K562 (cell line): Measurements from ENCODE around the gene SULT1A2.
"Not testable (repeated sequence)": the region's sequence is repeated elsewhere in the genome, so short reads cannot be mapped to it uniquely, and the experiment has no call there.

Source experiments
- CAMTA2 ChIP-seq: fragments of 250-450 bp; sonication (Bioruptor Pico); conservative IDR thresholded peaks from 2 replicates; pipeline ENCODE4 v1.5.1; 2022
- ILK ChIP-seq: fragments of 450-650 bp; IDR thresholded peaks from 2 replicates; pipeline ENCODE4 v1.6.1; 2016; ENCODE audit warnings: missing genetic modification characterization, low read depth, mild to moderate bottlenecking, missing compliant biosample characterization, moderate library complexity, borderline replicate concordance
- MCM5 ChIP-seq: fragments of 450-650 bp; IDR thresholded peaks from 2 replicates; pipeline ENCODE4 v1.6.1; 2016; ENCODE audit warnings: low read depth
- ZNF217 ChIP-seq: sonication (generic); formaldehyde crosslinking; IDR thresholded peaks from 2 replicates; pipeline ENCODE4 v1.8.0; 2022; ENCODE audit warnings: mild to moderate bottlenecking, missing genetic modification reagents
- ZNF23 ChIP-seq: fragments of 250-450 bp; sonication (Bioruptor Pico); IDR thresholded peaks from 2 replicates; pipeline ENCODE4 v1.4.0; 2020; ENCODE audit warnings: mild to moderate bottlenecking
- TF ChIP-seq, protein P1 (sequence below), 2 experiments: fragments of 450-650 bp; formaldehyde crosslinking in 1 of 2; IDR thresholded peaks; 2 replicates each; pipeline versions ENCODE4 v1.4.0 to v1.6.1; 2014 to 2020; ENCODE audit warnings: mild to moderate bottlenecking in 2 of 2, borderline replicate concordance in 1 of 2, low read depth in 1 of 2
- TF ChIP-seq, protein P2 (sequence below), 3 experiments: IDR thresholded peaks in 2 of 3; conservative IDR thresholded peaks in 1 of 3; 2 replicates each; pipeline ENCODE4 v1.5.1; 2011 to 2012; ENCODE audit warnings: low read length in 3 of 3, mild to moderate bottlenecking in 3 of 3, control low read depth in 2 of 3, improper control_type of control experiment in 1 of 3, inconsistent platforms in 1 of 3, low read depth in 1 of 3, mixed read lengths in 1 of 3, moderate library complexity in 1 of 3; ENCODE audit not compliant: insufficient read depth in 2 of 3
- TF ChIP-seq, protein P3 (sequence below): fragments of 450-650 bp; IDR thresholded peaks from 2 replicates; pipeline ENCODE4 v1.6.1; 2016

DNA sequence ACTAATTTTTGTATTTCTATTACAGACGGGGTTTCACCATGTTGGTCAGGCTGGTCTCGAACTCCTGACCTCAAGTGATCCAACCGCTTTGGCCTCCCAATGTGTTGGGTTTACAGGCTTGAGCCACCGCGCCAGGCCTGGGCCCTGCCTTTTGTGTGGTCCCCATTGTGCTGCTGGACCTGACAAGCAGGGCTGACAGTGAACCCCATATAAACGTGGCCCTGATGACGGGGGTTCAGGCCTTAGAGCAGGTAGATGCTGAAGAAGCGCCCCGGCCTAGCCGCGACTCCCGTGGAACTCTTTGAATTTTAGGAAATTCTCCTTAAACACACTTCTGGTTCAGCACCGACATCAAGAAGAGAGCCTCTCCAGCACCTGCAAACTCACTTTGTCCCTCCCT, 4.7 kb upstream of the SULT1A2 start:
- TF ChIP-seq ZNF23 (CRISPR knock-in tag); ILK (tag); ZNF217 (CRISPR knock-in tag); MCM5; CAMTA2 (CRISPR knock-in tag): not testable (repeated sequence)
- TF ChIP-seq, protein P1, sequence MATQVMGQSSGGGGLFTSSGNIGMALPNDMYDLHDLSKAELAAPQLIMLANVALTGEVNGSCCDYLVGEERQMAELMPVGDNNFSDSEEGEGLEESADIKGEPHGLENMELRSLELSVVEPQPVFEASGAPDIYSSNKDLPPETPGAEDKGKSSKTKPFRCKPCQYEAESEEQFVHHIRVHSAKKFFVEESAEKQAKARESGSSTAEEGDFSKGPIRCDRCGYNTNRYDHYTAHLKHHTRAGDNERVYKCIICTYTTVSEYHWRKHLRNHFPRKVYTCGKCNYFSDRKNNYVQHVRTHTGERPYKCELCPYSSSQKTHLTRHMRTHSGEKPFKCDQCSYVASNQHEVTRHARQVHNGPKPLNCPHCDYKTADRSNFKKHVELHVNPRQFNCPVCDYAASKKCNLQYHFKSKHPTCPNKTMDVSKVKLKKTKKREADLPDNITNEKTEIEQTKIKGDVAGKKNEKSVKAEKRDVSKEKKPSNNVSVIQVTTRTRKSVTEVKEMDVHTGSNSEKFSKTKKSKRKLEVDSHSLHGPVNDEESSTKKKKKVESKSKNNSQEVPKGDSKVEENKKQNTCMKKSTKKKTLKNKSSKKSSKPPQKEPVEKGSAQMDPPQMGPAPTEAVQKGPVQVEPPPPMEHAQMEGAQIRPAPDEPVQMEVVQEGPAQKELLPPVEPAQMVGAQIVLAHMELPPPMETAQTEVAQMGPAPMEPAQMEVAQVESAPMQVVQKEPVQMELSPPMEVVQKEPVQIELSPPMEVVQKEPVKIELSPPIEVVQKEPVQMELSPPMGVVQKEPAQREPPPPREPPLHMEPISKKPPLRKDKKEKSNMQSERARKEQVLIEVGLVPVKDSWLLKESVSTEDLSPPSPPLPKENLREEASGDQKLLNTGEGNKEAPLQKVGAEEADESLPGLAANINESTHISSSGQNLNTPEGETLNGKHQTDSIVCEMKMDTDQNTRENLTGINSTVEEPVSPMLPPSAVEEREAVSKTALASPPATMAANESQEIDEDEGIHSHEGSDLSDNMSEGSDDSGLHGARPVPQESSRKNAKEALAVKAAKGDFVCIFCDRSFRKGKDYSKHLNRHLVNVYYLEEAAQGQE (IDR thresholded peaks at IDR 0.05; ENCODE audit: borderline replicate concordance) = not testable (repeated sequence)
- TF ChIP-seq, protein P1 (CRISPR knock-in tag; IDR thresholded peaks at IDR 0.05; ENCODE audit: low read depth) = not testable (repeated sequence)
- TF ChIP-seq, protein P2, sequence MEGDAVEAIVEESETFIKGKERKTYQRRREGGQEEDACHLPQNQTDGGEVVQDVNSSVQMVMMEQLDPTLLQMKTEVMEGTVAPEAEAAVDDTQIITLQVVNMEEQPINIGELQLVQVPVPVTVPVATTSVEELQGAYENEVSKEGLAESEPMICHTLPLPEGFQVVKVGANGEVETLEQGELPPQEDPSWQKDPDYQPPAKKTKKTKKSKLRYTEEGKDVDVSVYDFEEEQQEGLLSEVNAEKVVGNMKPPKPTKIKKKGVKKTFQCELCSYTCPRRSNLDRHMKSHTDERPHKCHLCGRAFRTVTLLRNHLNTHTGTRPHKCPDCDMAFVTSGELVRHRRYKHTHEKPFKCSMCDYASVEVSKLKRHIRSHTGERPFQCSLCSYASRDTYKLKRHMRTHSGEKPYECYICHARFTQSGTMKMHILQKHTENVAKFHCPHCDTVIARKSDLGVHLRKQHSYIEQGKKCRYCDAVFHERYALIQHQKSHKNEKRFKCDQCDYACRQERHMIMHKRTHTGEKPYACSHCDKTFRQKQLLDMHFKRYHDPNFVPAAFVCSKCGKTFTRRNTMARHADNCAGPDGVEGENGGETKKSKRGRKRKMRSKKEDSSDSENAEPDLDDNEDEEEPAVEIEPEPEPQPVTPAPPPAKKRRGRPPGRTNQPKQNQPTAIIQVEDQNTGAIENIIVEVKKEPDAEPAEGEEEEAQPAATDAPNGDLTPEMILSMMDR (IDR thresholded peaks at IDR 0.05 in 2 of 3, conservative IDR thresholded peaks at IDR 0.05 in 1 of 3; ENCODE audit: insufficient read depth in 2 of 3, low read depth in 1 of 3, low read length in 3 of 3) = not testable (repeated sequence)
- TF ChIP-seq, protein P3, sequence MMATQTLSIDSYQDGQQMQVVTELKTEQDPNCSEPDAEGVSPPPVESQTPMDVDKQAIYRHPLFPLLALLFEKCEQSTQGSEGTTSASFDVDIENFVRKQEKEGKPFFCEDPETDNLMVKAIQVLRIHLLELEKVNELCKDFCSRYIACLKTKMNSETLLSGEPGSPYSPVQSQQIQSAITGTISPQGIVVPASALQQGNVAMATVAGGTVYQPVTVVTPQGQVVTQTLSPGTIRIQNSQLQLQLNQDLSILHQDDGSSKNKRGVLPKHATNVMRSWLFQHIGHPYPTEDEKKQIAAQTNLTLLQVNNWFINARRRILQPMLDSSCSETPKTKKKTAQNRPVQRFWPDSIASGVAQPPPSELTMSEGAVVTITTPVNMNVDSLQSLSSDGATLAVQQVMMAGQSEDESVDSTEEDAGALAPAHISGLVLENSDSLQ = not testable (repeated sequence)
